HG03469 (cell line): ENCODE data around the gene GLMP.
A peak's percentile ranks its signal among the peaks of the same experiment; 100 is the strongest.
"Not testable (repeated sequence)": the region's sequence is repeated elsewhere in the genome, so short reads cannot be mapped to it uniquely, and the experiment has no call there.

Experiments used
- ATAC-seq: cut with Tn5 transposase; IDR thresholded peaks from one replicate; pipeline ENCODE4 v1.9.1; 2021; ENCODE audit warnings: mild to moderate bottlenecking, moderate library complexity, moderate number of reproducible peaks; ENCODE audit not compliant: unreplicated experiment

The GLMP gene

GRCh38 chr1:156295391-156295947 lies at the start of gene GLMP:
Gene GLMP (minus strand): TSS chr1:156295679. CDS start chr1:156295645, 34 bp downstream.
- ATAC-seq: no peak

- ATAC-seq: no peak
Observed at GRCh38 chr1:156344409-156344808, 48.9 kb upstream of the GLMP start.

GRCh38 chr1:156342166-156342955 lies 46.9 kb upstream of the GLMP start:
- no peak for ATAC-seq

GRCh38 chr1:156338180-156338976 lies 42.9 kb upstream of the GLMP start, which contains the start of the genes CCT3 and TSACC:
Gene CCT3 (minus strand): TSS chr1:156338292. CDS start chr1:156338184, 108 bp downstream.
Gene TSACC (plus strand): TSS chr1:156338526. CDS start chr1:156339758, 1,232 bp downstream.
- peak; percentile 67 for ATAC-seq

- no peak for ATAC-seq
Observed at GRCh38 chr1:156337888-156338179, 42.4 kb upstream of the GLMP start.

- ATAC-seq: no peak
Observed at GRCh38 chr1:156337052-156337887, 41.8 kb upstream of the GLMP start.

- ATAC-seq: no peak
Observed at GRCh38 chr1:156336242-156336641, 40.8 kb upstream of the GLMP start.

- not testable (repeated sequence) for ATAC-seq
Observed at GRCh38 chr1:156323179-156323578, 27.7 kb upstream of the GLMP start.

- no peak for ATAC-seq
Observed at GRCh38 chr1:156320560-156320959, 25.1 kb upstream of the GLMP start.

GRCh38 chr1:156319664-156320063 lies 24.2 kb upstream of the GLMP start:
- ATAC-seq: no peak

GRCh38 chr1:156316909-156317308 lies 21.4 kb upstream of the GLMP start:
- ATAC-seq: no peak

GRCh38 chr1:156310962-156311361 lies 15.5 kb upstream of the GLMP start:
- no peak for ATAC-seq

GRCh38 chr1:156308078-156308477 lies 12.6 kb upstream of the GLMP start:
- no peak for ATAC-seq

GRCh38 chr1:156305215-156305614 lies 9.7 kb upstream of the GLMP start:
- no peak for ATAC-seq

GRCh38 chr1:156303241-156303640 lies 7.8 kb upstream of the GLMP start:
- ATAC-seq: no peak

- ATAC-seq: no peak
Observed at GRCh38 chr1:156298852-156299357, 3.4 kb upstream of the GLMP start, which contains the start of gene VHLL. Gene VHLL (minus strand): TSS chr1:156299307. CDS start chr1:156299189, 118 bp downstream.

GRCh38 chr1:156293895-156294294 lies 1.6 kb downstream of the GLMP start:
- no peak for ATAC-seq

- no peak for ATAC-seq
Observed at GRCh38 chr1:156293098-156293434, 2.4 kb downstream of the GLMP start.

- no peak for ATAC-seq
Observed at GRCh38 chr1:156291226-156292061, 4.0 kb downstream of the GLMP start.

- no peak for ATAC-seq
Observed at GRCh38 chr1:156289857-156290256, 5.6 kb downstream of the GLMP start.
